Measurements from ENCODE around the gene POLR1A. TPM values are rescaled to one million over a fixed set of nuclear protein-coding genes. Genes with fewer than 3 reads are reported as not detected.

POLR1A gene
- total RNA-seq, 2 experiments from 2014 or later, result 41.8 to 42.1 TPM

- Mint-ChIP-seq H3K4me1 (ENCODE audit: low read depth) (peaks cover 7% of the 10 kb centered on the region), H3K36me3 (ENCODE audit: low read depth) (no peaks in the 10 kb centered on the region), H3K27ac (no peak overlapping the region), H3K27me3 (no peaks in the 10 kb centered on the region), H3K4me3 (no peak overlapping the region), H3K9me3 (peaks cover 13% of the 10 kb centered on the region)
- no peak for DNase-seq
- CTCF ChIA-PET, result no interaction called here
- POLR2A ChIA-PET, result no interaction called here
- intact Hi-C loops (cut with micrococcal nuclease), result no loop called here
- ATAC-seq, result no peak
- TF ChIP-seq CTCF (IDR thresholded peaks at IDR 0.05), result no peak
Observed at GRCh38 chr2:86012007-86012712, 93.5 kb downstream of the POLR1A start.

GRCh38 chr2:86011449-86011941 is 94.2 kb downstream of the POLR1A start:
- H3K36me3 Mint-ChIP-seq (ENCODE audit: low read depth), result no peaks in the 10 kb centered on the region
- H3K4me1 Mint-ChIP-seq (ENCODE audit: low read depth), result peaks cover under 1% of the 10 kb centered on the region
- ATAC-seq, result no peak
- POLR2A ChIA-PET, result no interaction called here
- no peak overlapping the region for H3K27ac Mint-ChIP-seq
- no peak for DNase-seq
- H3K4me3 Mint-ChIP-seq, result no peak overlapping the region
- intact Hi-C loops (cut with micrococcal nuclease), result no loop called here
- no peaks in the 10 kb centered on the region for H3K27me3 Mint-ChIP-seq
- H3K9me3 Mint-ChIP-seq, result peaks cover 15% of the 10 kb centered on the region
- TF ChIP-seq CTCF (IDR thresholded peaks at IDR 0.05), result no peak
- CTCF ChIA-PET, result no interaction called here

- intact Hi-C loops (cut with micrococcal nuclease), result no loop called here
- H3K27me3 Mint-ChIP-seq, result no peaks in the 10 kb centered on the region
- H3K27ac Mint-ChIP-seq, result no peak overlapping the region
- no peaks in the 10 kb centered on the region for H3K36me3 Mint-ChIP-seq (ENCODE audit: low read depth)
- no peak for TF ChIP-seq CTCF (IDR thresholded peaks at IDR 0.05)
- DNase-seq (no peak), ATAC-seq (no peak)
- H3K4me1 Mint-ChIP-seq (ENCODE audit: low read depth), result no peaks in the 10 kb centered on the region
- CTCF ChIA-PET, result no interaction called here
- POLR2A ChIA-PET, result no interaction called here
- peaks cover 22% of the 10 kb centered on the region for H3K9me3 Mint-ChIP-seq
- H3K4me3 Mint-ChIP-seq, result no peak overlapping the region
Observed at GRCh38 chr2:86010083-86010482, 95.6 kb downstream of the POLR1A start.

- CTCF ChIA-PET, result no interaction called here
- Mint-ChIP-seq H3K4me1 (ENCODE audit: low read depth) (no peaks in the 10 kb centered on the region), H3K27ac (no peak overlapping the region), H3K4me3 (no peak overlapping the region), H3K27me3 (no peaks in the 10 kb centered on the region), H3K9me3 (peaks cover 11% of the 10 kb centered on the region), H3K36me3 (ENCODE audit: low read depth) (no peaks in the 10 kb centered on the region)
- TF ChIP-seq CTCF (IDR thresholded peaks at IDR 0.05), result no peak
- no peak for ATAC-seq
- intact Hi-C loops (cut with micrococcal nuclease), result no loop called here
- no peak for DNase-seq
- POLR2A ChIA-PET, result no interaction called here
Observed at GRCh38 chr2:86006524-86006923, 99.2 kb downstream of the POLR1A start.

- Mint-ChIP-seq H3K4me1 (ENCODE audit: low read depth) (peaks cover 21% of the 10 kb centered on the region), H3K36me3 (ENCODE audit: low read depth) (no peaks in the 10 kb centered on the region), H3K27ac (no peak overlapping the region), H3K9me3 (peaks cover 14% of the 10 kb centered on the region), H3K4me3 (no peak overlapping the region), H3K27me3 (no peaks in the 10 kb centered on the region)
- CTCF ChIA-PET, result interaction anchor here (0.9 to 1.5 kb wide), 2 partner anchors 76 to 103 kb away, joined by 3 to 4 read pairs; no protein-coding TSS in a partner anchor
- POLR2A ChIA-PET, result interaction anchor here (1.3 kb wide), 1 partner anchor 9 kb away, joined by 4 read pairs; no protein-coding TSS in a partner anchor
- no peak for TF ChIP-seq CTCF (IDR thresholded peaks at IDR 0.05)
- DNase-seq, result no peak
- ATAC-seq, result no peak
- intact Hi-C loops (cut with micrococcal nuclease), result no loop called here
Observed at GRCh38 chr2:86003967-86004366, 101.7 kb downstream of the POLR1A start.
